Natural killer cell (primary cell): Measurements from ENCODE around the gene RCAN2. TPM values are rescaled to one million over a fixed set of nuclear protein-coding genes. Genes with fewer than 3 reads are reported as not detected.

ENCODE experiments used
- ATAC-seq, 3 donors: fragments of 150-1000 bp in 2 of 3; fragments of 200-7000 bp in 1 of 3; cut with Tn5 transposase; 1 replicate in 1 of 3; 2 replicates in 2 of 3; pipeline ENCODE4 v1.10.0; 2021; ENCODE audit warnings: mild to moderate bottlenecking in 2 of 3, moderate library complexity in 2 of 3
- DNase-seq, 2 donors: peaks; one replicate each; pipeline versions ENCODE4 v3.0.0 to v3.0.0-alpha.2; 2013 to 2021; ENCODE audit warnings: mixed read lengths in 1 of 2
- H3K27ac ChIP-seq: one replicate; pipeline ENCODE4 v1.5.1; 2013; ENCODE audit warnings: mild to moderate bottlenecking, low read length
- H3K27me3 ChIP-seq: one replicate; pipeline ENCODE4 v1.6.1; 2013; ENCODE audit warnings: low read length; ENCODE audit not compliant: control insufficient read depth, insufficient read depth
- H3K36me3 ChIP-seq: one replicate; pipeline ENCODE4 v1.6.1; 2013; ENCODE audit warnings: low read length; ENCODE audit not compliant: control insufficient read depth, insufficient read depth
- H3K4me1 ChIP-seq: one replicate; pipeline ENCODE4 v1.6.1; 2013; ENCODE audit warnings: low read length; ENCODE audit not compliant: control insufficient read depth, insufficient read depth
- H3K4me3 ChIP-seq: one replicate; pipeline ENCODE4 v1.5.1; 2013; ENCODE audit warnings: low read length
- H3K9me3 ChIP-seq: one replicate; pipeline ENCODE4 v1.6.1; 2013; ENCODE audit warnings: low read length; ENCODE audit not compliant: control insufficient read depth, insufficient read depth
- H3K27ac Mint-ChIP-seq, 2 donors: one replicate each; pipeline ENCODE4 v1.8.0; 2022; ENCODE audit warnings: mild to moderate bottlenecking in 2 of 2, mixed read lengths in 2 of 2, moderate library complexity in 1 of 2
- H3K27me3 Mint-ChIP-seq, 2 donors: one replicate each; pipeline ENCODE4 v1.8.0; 2022; ENCODE audit warnings: low read depth in 2 of 2, mixed read lengths in 2 of 2
- H3K36me3 Mint-ChIP-seq: one replicate; pipeline ENCODE4 v1.8.0; 2022; ENCODE audit warnings: mixed read lengths
- H3K4me1 Mint-ChIP-seq, 2 donors: one replicate each; pipeline ENCODE4 v1.8.0; 2022; ENCODE audit warnings: mixed read lengths in 2 of 2
- H3K4me3 Mint-ChIP-seq: one replicate; pipeline ENCODE4 v1.8.0; 2022; ENCODE audit warnings: mild to moderate bottlenecking, moderate library complexity, mixed read lengths
- H3K9me3 Mint-ChIP-seq, 2 donors: one replicate each; pipeline ENCODE4 v1.8.0; 2022; ENCODE audit warnings: mixed read lengths in 2 of 2
- CTCF ChIP-seq: fragments of 200-600 bp; IDR thresholded peaks from one replicate; pipeline ENCODE4 v1.8.0; 2022; ENCODE audit warnings: antibody characterized with exemption
- WGBS: methylation state at CpG from one replicate; pipeline ENCODE4 v1.1.7; 2013; ENCODE audit warnings: missing lambda C conversion rate; ENCODE audit not compliant: insufficient coverage; 5-methylcytosine and 5-hydroxymethylcytosine counted together
- intact Hi-C: fragments of 100-400 bp; cut with micrococcal nuclease; formaldehyde crosslinking; loops from one replicate; pipeline ENCODE4 v1.14.2; 2022
- total RNA-seq, 4 donors: library from RNA; stranded (reverse); fragments of 120-200 nt in 1 of 4; gene quantifications; one replicate each; pipeline versions ENCODE4 v1.2.3 to v1.2.4, GENCODE V29; 2013 to 2022

Gene RCAN2
- total RNA-seq, 3 donors from 2014 or later (not counting 1 experiment from before 2014, with no cell fraction given), result 0.43 TPM; not detected in 2

GRCh38 chr6:46291275-46291633 lies 200.0 kb downstream of the RCAN2 start:
- Mint-ChIP-seq H3K36me3 (no peaks in the 10 kb centered on the region), H3K27me3 (peaks cover 19 to 26% of the 10 kb centered on the region in 2 donors), H3K4me3 (no peak overlapping the region), H3K9me3 (no peaks in the 10 kb centered on the region), H3K27ac (no peak overlapping the region), H3K4me1 (no peaks in the 10 kb centered on the region)
- no peak for TF ChIP-seq CTCF
- Histone ChIP-seq H3K27ac (no peak overlapping the region), H3K4me3 (no peak overlapping the region), H3K36me3 (no peaks in the 10 kb centered on the region), H3K9me3 (no peaks in the 10 kb centered on the region), H3K4me1 (no peaks in the 10 kb centered on the region), H3K27me3 (peaks cover 3% of the 10 kb centered on the region)
- 20% methylated on average over 2 of the region's 2 CpGs for WGBS
- no peak for DNase-seq
- no peak for ATAC-seq
- intact Hi-C loops, result no loop called here

- DNase-seq (no peak), ATAC-seq (no peak)
- Histone ChIP-seq H3K36me3 (no peaks in the 10 kb centered on the region), H3K4me1 (no peaks in the 10 kb centered on the region), H3K27me3 (peaks cover 3% of the 10 kb centered on the region), H3K9me3 (no peaks in the 10 kb centered on the region), H3K27ac (no peak overlapping the region), H3K4me3 (no peak overlapping the region)
- Mint-ChIP-seq H3K27me3 (peaks cover 19 to 26% of the 10 kb centered on the region in 2 donors), H3K4me3 (no peak overlapping the region), H3K36me3 (no peaks in the 10 kb centered on the region), H3K4me1 (no peaks in the 10 kb centered on the region), H3K27ac (no peak overlapping the region), H3K9me3 (no peaks in the 10 kb centered on the region)
- no peak for TF ChIP-seq CTCF
- 21% methylated on average over 1 of the region's 4 CpGs for WGBS
- intact Hi-C loops, result no loop called here
Measured at GRCh38 chr6:46290421-46291274, 200.6 kb downstream of the RCAN2 start.

GRCh38 chr6:46289898-46290297 lies 201.4 kb downstream of the RCAN2 start:
- no peaks in the 10 kb centered on the region for H3K4me1 ChIP-seq
- WGBS, result 79% methylated on average over 2 of the region's 2 CpGs
- Mint-ChIP-seq H3K4me3 (no peak overlapping the region), H3K4me1 (no peaks in the 10 kb centered on the region), H3K9me3 (no peaks in the 10 kb centered on the region), H3K27ac (no peak overlapping the region), H3K27me3 (peaks cover 13 to 26% of the 10 kb centered on the region in 2 donors), H3K36me3 (no peaks in the 10 kb centered on the region)
- no peak overlapping the region for H3K4me3 ChIP-seq
- H3K27me3 ChIP-seq, result peaks cover 3% of the 10 kb centered on the region
- no peak for DNase-seq
- TF ChIP-seq CTCF, result no peak
- ATAC-seq, result no peak
- no peaks in the 10 kb centered on the region for H3K36me3 ChIP-seq
- no peaks in the 10 kb centered on the region for H3K9me3 ChIP-seq
- H3K27ac ChIP-seq, result no peak overlapping the region
- intact Hi-C loops, result no loop called here

GRCh38 chr6:46288835-46289234 lies 202.4 kb downstream of the RCAN2 start:
- intact Hi-C loops, result no loop called here
- Histone ChIP-seq H3K9me3 (no peaks in the 10 kb centered on the region), H3K27ac (no peak overlapping the region), H3K4me1 (no peaks in the 10 kb centered on the region), H3K27me3 (peaks cover 3% of the 10 kb centered on the region), H3K4me3 (no peak overlapping the region), H3K36me3 (no peaks in the 10 kb centered on the region)
- Mint-ChIP-seq H3K9me3 (no peaks in the 10 kb centered on the region), H3K4me1 (no peaks in the 10 kb centered on the region), H3K27ac (no peak overlapping the region), H3K4me3 (no peak overlapping the region), H3K27me3 (peaks cover 13 to 26% of the 10 kb centered on the region in 2 donors), H3K36me3 (no peaks in the 10 kb centered on the region)
- no peak for TF ChIP-seq CTCF
- no peak for ATAC-seq
- no peak for DNase-seq
- WGBS, result 39% methylated on average over 3 of the region's 3 CpGs
